Lower leg skin (tissue), 3 donors: ENCODE data around the gene LRIG1.

Source experiments
- POLR2A ChIP-seq, 2 donors: fragments of 450-650 bp; IDR thresholded peaks; one replicate each; pipeline ENCODE4 v1.6.1; 2016 to 2017; ENCODE audit warnings: antibody characterized with exemption in 2 of 2, mild to moderate bottlenecking in 1 of 2, moderate library complexity in 1 of 2
- TF ChIP-seq, protein P1 (sequence below), 3 donors: fragments of 450-650 bp; IDR thresholded peaks; one replicate each; pipeline ENCODE4 v1.5.1; 2016; ENCODE audit warnings: antibody characterized with exemption in 3 of 3, mild to moderate bottlenecking in 3 of 3, moderate library complexity in 2 of 3

DNA sequence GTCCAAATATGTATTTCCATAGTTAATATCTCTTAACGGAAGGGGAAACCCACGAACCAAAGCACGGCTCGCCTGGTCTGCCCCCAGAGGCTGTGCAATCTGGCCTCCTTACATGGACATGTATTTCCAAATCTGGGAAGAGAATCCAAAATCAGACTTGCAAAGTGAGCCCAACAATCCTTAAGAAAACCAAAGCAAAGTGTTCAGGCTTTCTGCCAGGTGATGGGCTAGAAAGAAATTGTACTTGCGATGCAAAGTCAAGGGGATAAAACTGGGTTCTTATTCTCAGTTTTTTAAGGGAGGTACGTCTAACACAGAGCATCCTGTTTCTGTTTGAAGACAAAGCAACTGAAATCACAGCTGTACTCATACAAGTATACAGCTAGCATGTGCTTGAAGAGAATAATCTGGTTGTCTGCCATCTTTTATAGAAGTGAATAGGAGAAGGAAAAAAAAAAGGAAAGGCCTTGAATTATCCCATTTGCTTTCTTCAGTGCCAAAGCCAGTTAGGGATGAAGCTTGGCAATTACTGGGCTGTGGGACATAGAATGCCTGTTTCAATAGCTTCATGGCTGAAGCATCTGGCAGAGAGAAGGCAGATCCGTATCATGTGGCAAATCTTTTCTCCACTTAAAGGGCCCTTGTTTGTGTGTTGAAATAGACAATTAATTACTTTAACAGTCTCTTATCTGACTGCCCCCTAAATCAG is 48.4 kb downstream of the LRIG1 start:
- TF ChIP-seq, protein P1, sequence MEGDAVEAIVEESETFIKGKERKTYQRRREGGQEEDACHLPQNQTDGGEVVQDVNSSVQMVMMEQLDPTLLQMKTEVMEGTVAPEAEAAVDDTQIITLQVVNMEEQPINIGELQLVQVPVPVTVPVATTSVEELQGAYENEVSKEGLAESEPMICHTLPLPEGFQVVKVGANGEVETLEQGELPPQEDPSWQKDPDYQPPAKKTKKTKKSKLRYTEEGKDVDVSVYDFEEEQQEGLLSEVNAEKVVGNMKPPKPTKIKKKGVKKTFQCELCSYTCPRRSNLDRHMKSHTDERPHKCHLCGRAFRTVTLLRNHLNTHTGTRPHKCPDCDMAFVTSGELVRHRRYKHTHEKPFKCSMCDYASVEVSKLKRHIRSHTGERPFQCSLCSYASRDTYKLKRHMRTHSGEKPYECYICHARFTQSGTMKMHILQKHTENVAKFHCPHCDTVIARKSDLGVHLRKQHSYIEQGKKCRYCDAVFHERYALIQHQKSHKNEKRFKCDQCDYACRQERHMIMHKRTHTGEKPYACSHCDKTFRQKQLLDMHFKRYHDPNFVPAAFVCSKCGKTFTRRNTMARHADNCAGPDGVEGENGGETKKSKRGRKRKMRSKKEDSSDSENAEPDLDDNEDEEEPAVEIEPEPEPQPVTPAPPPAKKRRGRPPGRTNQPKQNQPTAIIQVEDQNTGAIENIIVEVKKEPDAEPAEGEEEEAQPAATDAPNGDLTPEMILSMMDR (IDR thresholded peaks at IDR 0.05), result no peak
- no peak for TF ChIP-seq POLR2A (IDR thresholded peaks at IDR 0.05)
